Endodermal cell (in vitro differentiated cells): ENCODE results near the gene MRPS16. TPM values are rescaled to one million over a fixed set of nuclear protein-coding genes. Genes with fewer than 3 reads are reported as not detected.

Experiments
- DNase-seq: peaks from one replicate; pipeline ENCODE4 v3.0.0-alpha.2; 2017
- H3K27ac ChIP-seq: 2 replicates; pipeline ENCODE4 v1.5.1; 2013; ENCODE audit warnings: mild to moderate bottlenecking, low read depth, low read length, moderate library complexity
- H3K27me3 ChIP-seq: 2 replicates; pipeline ENCODE4 v1.6.1; 2013; ENCODE audit warnings: mild to moderate bottlenecking, low read length, moderate library complexity; ENCODE audit not compliant: insufficient read depth, control insufficient read depth, poor library complexity, severe bottlenecking
- H3K36me3 ChIP-seq: 2 replicates; pipeline ENCODE4 v1.7.0; 2013; ENCODE audit warnings: mild to moderate bottlenecking, low read length, moderate library complexity; ENCODE audit not compliant: control insufficient read depth, insufficient read depth
- H3K4me1 ChIP-seq: one replicate; pipeline ENCODE4 v1.7.0; 2013; ENCODE audit warnings: low read length; ENCODE audit not compliant: control insufficient read depth, insufficient read depth
- H3K4me3 ChIP-seq: 2 replicates; pipeline ENCODE4 v1.5.1; 2013; ENCODE audit warnings: mild to moderate bottlenecking, low read length, moderate library complexity
- H3K9ac ChIP-seq: 2 replicates; pipeline ENCODE4 v1.6.1; 2013; ENCODE audit warnings: mild to moderate bottlenecking, low read length, moderate library complexity; ENCODE audit not compliant: poor library complexity, severe bottlenecking; ENCODE audit errors: extremely low read depth
- H3K9me3 ChIP-seq: 2 replicates; pipeline ENCODE4 v1.6.1; 2013; ENCODE audit warnings: mild to moderate bottlenecking, low read length, moderate library complexity; ENCODE audit not compliant: control insufficient read depth
- H3K27ac Mint-ChIP-seq: 2 replicates; pipeline ENCODE4 v1.8.0; 2020; ENCODE audit warnings: mixed read lengths
- H3K27me3 Mint-ChIP-seq: 2 replicates; pipeline ENCODE4 v1.8.0; 2021; ENCODE audit warnings: mild to moderate bottlenecking, mixed read lengths; ENCODE audit not compliant: insufficient read depth
- H3K36me3 Mint-ChIP-seq: 2 replicates; pipeline ENCODE4 v1.8.0; 2020; ENCODE audit warnings: low read depth, mixed read lengths
- H3K4me1 Mint-ChIP-seq: 2 replicates; pipeline ENCODE4 v1.8.0; 2020; ENCODE audit warnings: mixed read lengths
- H3K4me3 Mint-ChIP-seq: 2 replicates; pipeline ENCODE4 v1.8.0; 2020; ENCODE audit warnings: mild to moderate bottlenecking, moderate library complexity, mixed read lengths
- H3K9me3 Mint-ChIP-seq: 2 replicates; pipeline ENCODE4 v1.8.0; 2020; ENCODE audit warnings: mild to moderate bottlenecking, mixed read lengths
- WGBS, 2 experiments: methylation state at CpG; one replicate each; pipeline versions ENCODE4 v1.1.5 to v1.1.7; 2013; ENCODE audit warnings: missing lambda C conversion rate in 2 of 2, mixed read lengths in 1 of 2; ENCODE audit not compliant: insufficient coverage in 1 of 2, insufficient read length in 1 of 2; 5-methylcytosine and 5-hydroxymethylcytosine counted together
- total RNA-seq, 2 donors: library from RNA; stranded (reverse); fragmentation: NEBNext Ultra II Directional in 1 of 2; extraction: Animal tissue kit (Norgen Biotek cat#: 25700) in 1 of 2; gene quantifications; 2 replicates in 1 of 2; 3 replicates in 1 of 2; pipeline ENCODE4 v1.2.1, GENCODE V29; 2021
- TF ChIP-seq, protein P1 (sequence below): fragments of 200-600 bp; sonication (generic); conservative IDR thresholded peaks from 2 replicates; pipeline ENCODE4 v1.5.0; 2021; ENCODE audit warnings: antibody characterized with exemption, mild to moderate bottlenecking

MRPS16 gene
- total RNA-seq, 2 donors from 2014 or later = 100.0 to 104 TPM

DNA sequence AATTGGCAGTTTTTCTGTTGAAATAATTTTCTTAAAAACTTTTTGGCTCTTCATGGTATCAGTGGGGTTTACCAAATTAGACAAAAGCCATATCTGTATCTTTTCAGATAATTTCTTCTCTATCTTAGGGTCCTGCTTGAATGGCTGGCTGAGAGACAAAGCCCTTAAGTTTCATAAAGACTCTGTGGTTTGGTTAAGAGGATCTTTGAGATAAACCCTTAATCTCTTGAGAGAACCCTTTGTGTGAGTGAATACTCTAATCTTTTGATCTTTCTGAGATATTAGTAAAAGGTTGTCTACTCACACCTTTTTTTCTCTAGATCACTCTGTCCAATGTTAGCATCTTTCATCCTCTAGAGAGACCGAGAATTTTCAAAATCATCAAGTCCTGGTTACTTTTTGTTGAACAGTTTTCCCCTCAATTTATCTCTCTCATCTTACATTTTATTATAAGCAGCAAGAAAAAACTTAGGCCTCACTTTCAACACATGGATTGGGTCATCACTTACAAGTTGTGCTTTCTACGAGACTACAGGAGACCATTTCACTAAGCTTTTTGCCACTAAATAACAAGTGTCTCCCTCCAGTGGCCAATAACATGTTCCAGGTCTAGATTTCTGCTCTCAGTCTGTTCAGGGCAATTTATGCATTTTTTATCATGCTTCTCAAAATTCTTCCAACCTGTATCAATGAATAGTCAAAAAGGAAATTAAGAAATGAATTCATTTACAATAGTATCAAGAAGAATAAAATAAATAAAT, 33.8 kb downstream of the MRPS16 start:
- TF ChIP-seq, protein P1, sequence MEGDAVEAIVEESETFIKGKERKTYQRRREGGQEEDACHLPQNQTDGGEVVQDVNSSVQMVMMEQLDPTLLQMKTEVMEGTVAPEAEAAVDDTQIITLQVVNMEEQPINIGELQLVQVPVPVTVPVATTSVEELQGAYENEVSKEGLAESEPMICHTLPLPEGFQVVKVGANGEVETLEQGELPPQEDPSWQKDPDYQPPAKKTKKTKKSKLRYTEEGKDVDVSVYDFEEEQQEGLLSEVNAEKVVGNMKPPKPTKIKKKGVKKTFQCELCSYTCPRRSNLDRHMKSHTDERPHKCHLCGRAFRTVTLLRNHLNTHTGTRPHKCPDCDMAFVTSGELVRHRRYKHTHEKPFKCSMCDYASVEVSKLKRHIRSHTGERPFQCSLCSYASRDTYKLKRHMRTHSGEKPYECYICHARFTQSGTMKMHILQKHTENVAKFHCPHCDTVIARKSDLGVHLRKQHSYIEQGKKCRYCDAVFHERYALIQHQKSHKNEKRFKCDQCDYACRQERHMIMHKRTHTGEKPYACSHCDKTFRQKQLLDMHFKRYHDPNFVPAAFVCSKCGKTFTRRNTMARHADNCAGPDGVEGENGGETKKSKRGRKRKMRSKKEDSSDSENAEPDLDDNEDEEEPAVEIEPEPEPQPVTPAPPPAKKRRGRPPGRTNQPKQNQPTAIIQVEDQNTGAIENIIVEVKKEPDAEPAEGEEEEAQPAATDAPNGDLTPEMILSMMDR = peak; percentile 77
- H3K9me3 Mint-ChIP-seq = no peaks in the 10 kb centered on the region
- WGBS, 2 experiments = 79 to 95% methylated on average over 2 of the region's 2 CpGs
- H3K27me3 Mint-ChIP-seq = no peaks in the 10 kb centered on the region
- no peak overlapping the region for H3K4me3 Mint-ChIP-seq
- H3K36me3 ChIP-seq = peaks cover 14% of the 10 kb centered on the region
- H3K27ac ChIP-seq = no peak overlapping the region
- peaks cover 4% of the 10 kb centered on the region for H3K9me3 ChIP-seq
- no peak for DNase-seq
- no peaks in the 10 kb centered on the region for H3K27me3 ChIP-seq
- H3K36me3 Mint-ChIP-seq = peaks cover 36% of the 10 kb centered on the region
- no peaks in the 10 kb centered on the region for H3K4me1 ChIP-seq
- no peak overlapping the region for H3K9ac ChIP-seq
- H3K4me3 ChIP-seq = no peak overlapping the region
- H3K27ac Mint-ChIP-seq = peak overlapping the region; percentile 4
- peaks cover 13% of the 10 kb centered on the region for H3K4me1 Mint-ChIP-seq

DNA sequence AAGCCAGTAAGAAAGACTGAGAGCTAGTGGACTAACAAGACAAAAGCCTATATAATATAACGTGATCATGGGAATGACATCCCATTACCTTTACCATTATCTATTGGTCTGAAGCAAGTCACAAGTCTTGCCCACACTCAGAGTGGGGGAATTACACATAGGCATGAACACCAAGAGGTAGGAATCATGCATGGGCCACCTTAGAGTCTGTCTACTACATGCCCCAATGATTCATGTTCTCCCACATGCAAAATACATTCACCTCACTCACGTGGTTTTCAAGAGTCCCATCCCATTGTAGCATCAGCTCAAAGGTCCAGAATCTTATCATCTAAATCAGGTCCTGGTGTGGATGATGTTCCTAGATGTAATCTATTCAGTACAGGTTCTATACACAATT, 34.8 kb downstream of the MRPS16 start:
- 92% methylated on average over 2 of the region's 2 CpGs for WGBS, 2 experiments
- H3K9me3 Mint-ChIP-seq = no peaks in the 10 kb centered on the region
- Histone ChIP-seq H3K27ac (no peak overlapping the region), H3K27me3 (no peaks in the 10 kb centered on the region), H3K9me3 (peaks cover 4% of the 10 kb centered on the region), H3K4me3 (peak overlapping the region; percentile 20), H3K36me3 (peaks cover 14% of the 10 kb centered on the region), H3K4me1 (no peaks in the 10 kb centered on the region), H3K9ac (no peak overlapping the region)
- H3K27ac Mint-ChIP-seq = no peak overlapping the region
- H3K4me1 Mint-ChIP-seq = peaks cover 13% of the 10 kb centered on the region
- TF ChIP-seq, protein P1 = no peak
- H3K4me3 Mint-ChIP-seq = no peak overlapping the region
- H3K36me3 Mint-ChIP-seq = peaks cover 38% of the 10 kb centered on the region
- DNase-seq = no peak
- H3K27me3 Mint-ChIP-seq = no peaks in the 10 kb centered on the region

DNA sequence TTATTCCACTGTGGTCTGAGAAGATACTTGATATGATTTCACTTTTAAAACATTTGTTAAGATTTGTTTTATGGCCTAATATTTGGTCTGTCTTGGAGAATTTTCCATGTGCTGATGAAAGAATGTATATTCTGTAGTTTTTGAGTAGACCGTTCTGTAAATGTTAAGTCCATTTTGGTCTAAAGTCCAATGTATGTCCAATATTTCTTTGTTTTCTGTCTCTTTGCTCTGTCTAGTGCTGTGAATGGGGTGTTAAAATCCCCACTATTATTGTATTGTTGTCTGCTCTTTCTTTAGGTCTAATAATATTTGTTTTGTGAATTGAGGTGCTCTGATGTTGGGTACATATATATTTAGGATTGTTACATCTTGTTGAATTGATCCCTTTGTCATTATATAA, 36.7 kb downstream of the MRPS16 start:
- no peak overlapping the region for H3K4me3 Mint-ChIP-seq
- DNase-seq = no peak
- Histone ChIP-seq H3K9ac (no peak overlapping the region), H3K27ac (no peak overlapping the region), H3K9me3 (peaks cover 4% of the 10 kb centered on the region), H3K4me1 (no peaks in the 10 kb centered on the region), H3K4me3 (no peak overlapping the region), H3K27me3 (no peaks in the 10 kb centered on the region), H3K36me3 (peaks cover 17% of the 10 kb centered on the region)
- no peaks in the 10 kb centered on the region for H3K27me3 Mint-ChIP-seq
- H3K9me3 Mint-ChIP-seq = no peaks in the 10 kb centered on the region
- 92% methylated on average over 1 of the region's 1 CpG; no CpG with 5 or more reads in 1 of the 2 experiments for WGBS, 2 experiments
- peaks cover 13% of the 10 kb centered on the region for H3K4me1 Mint-ChIP-seq
- H3K36me3 Mint-ChIP-seq = peaks cover 42% of the 10 kb centered on the region
- TF ChIP-seq, protein P1 = no peak
- H3K27ac Mint-ChIP-seq = no peak overlapping the region
